Keratinocyte (primary cell): ENCODE measurements around the gene AFAP1L1. TPM values are rescaled to one million over a fixed set of nuclear protein-coding genes. Genes with fewer than 3 reads are reported as not detected.

Source experiments
- DNase-seq: peaks from one replicate; pipeline ENCODE4 v3.0.0-alpha.2; 2011; ENCODE audit warnings: low read depth, missing footprints, low spot score
- FAIRE-seq: peaks from 2 replicates; lab custom pipeline; 2011; peaks lifted over from hg19 to GRCh38; lab: Jason Lieb, UNC
- H2AFZ ChIP-seq: 2 replicates; pipeline ENCODE4 v1.6.0; 2012; ENCODE audit warnings: low read length, control low read depth, inconsistent platforms; ENCODE audit not compliant: control insufficient read depth
- H3K27ac ChIP-seq: 2 replicates; pipeline ENCODE4 v1.5.1; 2011; ENCODE audit warnings: low read length; ENCODE audit not compliant: control insufficient read depth, insufficient read depth
- H3K27me3 ChIP-seq: 3 replicates; pipeline ENCODE4 v1.6.0; 2011; ENCODE audit warnings: low read length; ENCODE audit not compliant: control insufficient read depth, insufficient read depth; ENCODE audit errors: extremely low read depth
- H3K36me3 ChIP-seq, 2 experiments: 2 replicates in 1 of 2; 3 replicates in 1 of 2; pipeline ENCODE4 v1.5.1; 2011; ENCODE audit warnings: low read length in 2 of 2, mild to moderate bottlenecking in 1 of 2; ENCODE audit not compliant: control insufficient read depth in 2 of 2, insufficient read depth in 2 of 2; ENCODE audit errors: extremely low read depth in 1 of 2
- H3K4me1 ChIP-seq: 3 replicates; pipeline ENCODE4 v1.5.1; 2011; ENCODE audit warnings: low read length; ENCODE audit not compliant: control insufficient read depth, insufficient read depth; ENCODE audit errors: extremely low read depth
- H3K4me2 ChIP-seq: 3 replicates; pipeline ENCODE4 v1.6.0; 2011; ENCODE audit warnings: low read depth, low read length; ENCODE audit not compliant: control insufficient read depth, insufficient read depth; ENCODE audit errors: extremely low read depth
- H3K4me3 ChIP-seq, 3 experiments: fragments of 200-600 bp in 1 of 3; sonication (generic) in 1 of 3; 2 replicates in 2 of 3; 3 replicates in 1 of 3; pipeline ENCODE4 v1.5.1; 2011 to 2016; ENCODE audit warnings: low read length in 3 of 3, mild to moderate bottlenecking in 3 of 3, control low read depth in 2 of 3, inconsistent platforms in 1 of 3, low read depth in 1 of 3, mixed read lengths in 1 of 3, mixed run types in 1 of 3, moderate library complexity in 1 of 3; ENCODE audit not compliant: control insufficient read depth in 2 of 3, insufficient read depth in 2 of 3; ENCODE audit errors: extremely low read depth in 1 of 3
- H3K79me2 ChIP-seq: 2 replicates; pipeline ENCODE4 v1.6.0; 2012; ENCODE audit warnings: low read length; ENCODE audit not compliant: control insufficient read depth, insufficient read depth
- H3K9ac ChIP-seq: 3 replicates; pipeline ENCODE4 v1.6.0; 2011; ENCODE audit warnings: low read length; ENCODE audit not compliant: control insufficient read depth, insufficient read depth; ENCODE audit errors: extremely low read depth
- H3K9me1 ChIP-seq: 3 replicates; pipeline ENCODE4 v1.6.0; 2011; ENCODE audit warnings: low read length; ENCODE audit not compliant: control insufficient read depth, insufficient read depth; ENCODE audit errors: extremely low read depth
- H3K9me3 ChIP-seq: 2 replicates; pipeline ENCODE4 v1.5.1; 2012; ENCODE audit warnings: low read depth, low read length; ENCODE audit not compliant: control insufficient read depth
- H4K20me1 ChIP-seq: 3 replicates; pipeline ENCODE4 v1.6.0; 2011; ENCODE audit warnings: low read length; ENCODE audit not compliant: control insufficient read depth, insufficient read depth; ENCODE audit errors: extremely low read depth
- EZH2 ChIP-seq: IDR thresholded peaks from one replicate; pipeline ENCODE4 v1.6.1; 2012; ENCODE audit warnings: inconsistent platforms, mild to moderate bottlenecking, low read length, moderate library complexity
- dilution Hi-C: fragments of 300-500 bp; cut with MboI; formaldehyde crosslinking; loops from one replicate; pipeline ENCODE4 v1.7.0; 2020; ENCODE audit warnings: low sequenced_read_pairs; ENCODE audit not compliant: extremely low pct_ligation_motif_present
- polyA plus RNA-seq, 5 experiments: library from polyadenylated mRNA; depleted of rRNA in 3 of 5; stranded (reverse) in 3 of 5; stranded (forward) in 1 of 5; unstranded in 1 of 5; fragments of >200 nt; gene quantifications; 1 replicate in 1 of 5; 2 replicates in 3 of 5; 3 replicates in 1 of 5; pipeline versions ENCODE4 v1.2.1 to v1.2.3, GENCODE V29; 2011 to 2012; ENCODE audit warnings: missing spikeins in 2 of 5, low read depth in 1 of 5, low replicate concordance in 1 of 5
- TF ChIP-seq, protein P1 (sequence below), 3 experiments: IDR thresholded peaks in 1 of 3; conservative IDR thresholded peaks in 1 of 3; optimal IDR thresholded peaks in 1 of 3; 2 replicates in 2 of 3; 3 replicates in 1 of 3; pipeline versions ENCODE3 to v1.5.1; 2011; ENCODE audit warnings: low read length in 3 of 3, mild to moderate bottlenecking in 3 of 3, moderate library complexity in 2 of 3, control low read depth in 1 of 3, inconsistent platforms in 1 of 3; ENCODE audit not compliant: insufficient read depth in 2 of 3; ENCODE audit errors: extremely low read depth in 1 of 3

Gene AFAP1L1
- polyA plus RNA-seq, 1 donor (not counting 4 experiments of a cell fraction or from before 2014, with no cell fraction given): 4.6 TPM

DNA sequence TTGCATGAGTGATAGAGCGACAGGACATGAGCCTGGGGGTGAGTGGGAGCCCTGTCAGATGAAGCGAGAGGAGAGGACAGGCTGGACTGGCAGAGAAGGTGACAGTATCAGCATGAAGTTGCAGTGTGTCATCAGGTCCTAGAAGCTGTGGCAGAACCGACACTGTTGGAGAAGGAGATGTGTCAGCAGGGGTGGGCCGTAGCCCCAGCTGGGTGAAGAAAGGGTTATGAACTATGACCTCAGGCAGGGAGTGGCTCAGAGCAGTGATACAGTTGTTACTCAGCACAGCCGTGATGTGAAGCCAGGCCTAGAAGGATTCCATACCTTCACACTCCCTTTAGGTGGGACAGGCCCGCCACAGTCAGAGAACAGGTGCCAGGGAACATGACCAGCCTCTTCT is 93.8 kb downstream of the AFAP1L1 start:
- no peak overlapping the region for H2AFZ ChIP-seq
- TF ChIP-seq, protein P1, sequence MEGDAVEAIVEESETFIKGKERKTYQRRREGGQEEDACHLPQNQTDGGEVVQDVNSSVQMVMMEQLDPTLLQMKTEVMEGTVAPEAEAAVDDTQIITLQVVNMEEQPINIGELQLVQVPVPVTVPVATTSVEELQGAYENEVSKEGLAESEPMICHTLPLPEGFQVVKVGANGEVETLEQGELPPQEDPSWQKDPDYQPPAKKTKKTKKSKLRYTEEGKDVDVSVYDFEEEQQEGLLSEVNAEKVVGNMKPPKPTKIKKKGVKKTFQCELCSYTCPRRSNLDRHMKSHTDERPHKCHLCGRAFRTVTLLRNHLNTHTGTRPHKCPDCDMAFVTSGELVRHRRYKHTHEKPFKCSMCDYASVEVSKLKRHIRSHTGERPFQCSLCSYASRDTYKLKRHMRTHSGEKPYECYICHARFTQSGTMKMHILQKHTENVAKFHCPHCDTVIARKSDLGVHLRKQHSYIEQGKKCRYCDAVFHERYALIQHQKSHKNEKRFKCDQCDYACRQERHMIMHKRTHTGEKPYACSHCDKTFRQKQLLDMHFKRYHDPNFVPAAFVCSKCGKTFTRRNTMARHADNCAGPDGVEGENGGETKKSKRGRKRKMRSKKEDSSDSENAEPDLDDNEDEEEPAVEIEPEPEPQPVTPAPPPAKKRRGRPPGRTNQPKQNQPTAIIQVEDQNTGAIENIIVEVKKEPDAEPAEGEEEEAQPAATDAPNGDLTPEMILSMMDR (optimal IDR thresholded peaks at IDR 0.05 in 1 of 3, IDR thresholded peaks at IDR 0.05 in 1 of 3, conservative IDR thresholded peaks at IDR 0.05 in 1 of 3; ENCODE audit: extremely low read depth in 1 of 3, insufficient read depth in 2 of 3, low read length in 3 of 3): no peak
- no peak for TF ChIP-seq EZH2
- H3K4me1 ChIP-seq: no peaks in the 10 kb centered on the region
- no peaks in the 10 kb centered on the region for H4K20me1 ChIP-seq
- H3K9me3 ChIP-seq: no peaks in the 10 kb centered on the region
- H3K27me3 ChIP-seq: no peaks in the 10 kb centered on the region
- H3K4me2 ChIP-seq: no peak overlapping the region
- no peaks in the 10 kb centered on the region for H3K9me1 ChIP-seq
- H3K36me3 ChIP-seq: no peaks in the 10 kb centered on the region
- dilution Hi-C loops: no loop called here
- DNase-seq: no peak
- H3K79me2 ChIP-seq: no peaks in the 10 kb centered on the region
- H3K9ac ChIP-seq: no peak overlapping the region
- FAIRE-seq: no peak
- H3K27ac ChIP-seq: no peak overlapping the region
- H3K4me3 ChIP-seq: no peak overlapping the region

DNA sequence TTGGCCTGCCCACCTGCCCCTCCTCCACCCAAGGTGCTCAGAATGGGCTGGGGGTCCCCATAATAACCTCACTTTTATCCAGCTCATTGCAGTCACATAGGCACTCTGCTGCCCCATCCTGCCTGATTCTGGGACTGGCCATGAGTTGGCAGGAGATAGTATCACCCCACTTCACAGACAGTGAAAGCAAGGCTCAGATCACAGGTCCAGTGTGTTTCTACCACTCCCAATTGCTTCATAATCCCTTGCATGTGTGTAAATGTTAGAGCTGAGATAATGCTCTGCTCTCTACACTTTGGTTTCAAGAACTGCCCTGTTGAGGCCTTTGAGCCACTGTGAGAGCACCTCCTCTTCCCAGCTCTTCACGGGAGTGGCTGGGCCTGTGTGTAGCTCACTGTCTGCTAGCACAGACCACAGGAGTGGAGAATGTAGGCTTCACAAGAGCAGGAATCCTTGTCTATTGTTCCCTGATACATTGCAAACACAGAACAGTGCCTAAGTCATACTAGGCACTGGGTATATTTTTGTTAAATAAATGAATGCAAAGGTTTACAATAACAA is 94.6 kb downstream of the AFAP1L1 start:
- H2AFZ ChIP-seq: no peak overlapping the region
- H4K20me1 ChIP-seq: no peaks in the 10 kb centered on the region
- H3K9me3 ChIP-seq: no peaks in the 10 kb centered on the region
- H3K36me3 ChIP-seq: no peaks in the 10 kb centered on the region
- dilution Hi-C loops: no loop called here
- H3K9me1 ChIP-seq: no peaks in the 10 kb centered on the region
- no peaks in the 10 kb centered on the region for H3K79me2 ChIP-seq
- no peak overlapping the region for H3K27ac ChIP-seq
- H3K4me1 ChIP-seq: no peaks in the 10 kb centered on the region
- no peak overlapping the region for H3K9ac ChIP-seq
- FAIRE-seq: no peak
- no peak overlapping the region for H3K4me2 ChIP-seq
- H3K27me3 ChIP-seq: no peaks in the 10 kb centered on the region
- no peak overlapping the region for H3K4me3 ChIP-seq
- no peak for DNase-seq
- TF ChIP-seq, protein P1 (optimal IDR thresholded peaks at IDR 0.05 in 1 of 3, IDR thresholded peaks at IDR 0.05 in 1 of 3, conservative IDR thresholded peaks at IDR 0.05 in 1 of 3; ENCODE audit: extremely low read depth in 1 of 3, insufficient read depth in 2 of 3, low read length in 3 of 3): no peak
- no peak for TF ChIP-seq EZH2
